K562 (cell line): Measurements from ENCODE around the gene ABCC6. TPM values are rescaled to one million over a fixed set of nuclear protein-coding genes. Genes with fewer than 3 reads are reported as not detected.

Source experiments
- BHLHE40 ChIP-seq: IDR thresholded peaks from 2 replicates; pipeline ENCODE4 v1.6.1; 2011; ENCODE audit warnings: low read length, improper control_type of control experiment
- CHCHD3 ChIP-seq: fragments of 250-450 bp; sonication (Bioruptor Pico); IDR thresholded peaks from 2 replicates; pipeline ENCODE4 v2.1.2; 2022; ENCODE audit warnings: mild to moderate bottlenecking
- DPF2 ChIP-seq: fragments of 450-650 bp; IDR thresholded peaks from 2 replicates; pipeline ENCODE4 v1.6.1; 2016
- E2F3 ChIP-seq: fragments of 250-450 bp; sonication (Bioruptor Pico); IDR thresholded peaks from 2 replicates; pipeline ENCODE4 v1.4.0; 2020; ENCODE audit warnings: mild to moderate bottlenecking
- ELF1 ChIP-seq: fragments of 200-800 bp; sonication (Bioruptor generic); IDR thresholded peaks from 2 replicates; pipeline ENCODE4 v1.6.1; 2016; ENCODE audit warnings: missing genetic modification characterization, missing compliant biosample characterization
- EP400 ChIP-seq: fragments of 450-650 bp; IDR thresholded peaks from 2 replicates; pipeline ENCODE4 v1.6.1; 2017; ENCODE audit warnings: antibody characterized with exemption, mild to moderate bottlenecking, moderate library complexity
- HSF4 ChIP-seq: fragments of 250-450 bp; sonication (Bioruptor Pico); IDR thresholded peaks from 2 replicates; pipeline ENCODE4 v2.1.2; 2022; ENCODE audit warnings: mild to moderate bottlenecking, moderate library complexity, borderline replicate concordance
- ILK ChIP-seq: fragments of 450-650 bp; IDR thresholded peaks from 2 replicates; pipeline ENCODE4 v1.6.1; 2016; ENCODE audit warnings: missing genetic modification characterization, low read depth, mild to moderate bottlenecking, missing compliant biosample characterization, moderate library complexity, borderline replicate concordance
- NFE2 ChIP-seq: IDR thresholded peaks from 2 replicates; pipeline ENCODE4 v1.6.1; 2014; ENCODE audit warnings: antibody characterized with exemption, low read depth
- PRMT5 ChIP-seq: sonication (generic); formaldehyde crosslinking; IDR thresholded peaks from 2 replicates; pipeline ENCODE4 v1.5.0; 2020; ENCODE audit warnings: missing genetic modification reagents
- RBM39 ChIP-seq: fragments of 200-400 bp; formaldehyde crosslinking; optimal IDR thresholded peaks from 2 replicates; pipeline ENCODE3; 2018; ENCODE audit warnings: low read depth, low read length
- RNF2 ChIP-seq: sonication (generic); IDR thresholded peaks from 2 replicates; pipeline ENCODE4 v1.6.1; 2016
- SRSF1 ChIP-seq: fragments of 200-400 bp; formaldehyde crosslinking; IDR thresholded peaks from 2 replicates; pipeline ENCODE4 v1.6.1; 2017; ENCODE audit warnings: mild to moderate bottlenecking, low read depth, low read length, moderate library complexity
- TCF3 ChIP-seq: sonication (generic); formaldehyde crosslinking; IDR thresholded peaks from 2 replicates; pipeline ENCODE4 v1.4.0; 2020; ENCODE audit warnings: mild to moderate bottlenecking, missing genetic modification reagents
- TCFL5 ChIP-seq: fragments of 250-450 bp; sonication (Bioruptor Pico); conservative IDR thresholded peaks from 2 replicates; pipeline ENCODE4 v1.6.1; 2021; ENCODE audit warnings: mild to moderate bottlenecking, moderate library complexity, matching md5 sums
- TRIM24 ChIP-seq, 2 experiments: fragments of 450-650 bp; IDR thresholded peaks; 2 replicates each; pipeline ENCODE4 v1.6.1; 2016
- ZNF165 ChIP-seq: fragments of 250-450 bp; sonication (Bioruptor Pico); IDR thresholded peaks from 2 replicates; pipeline ENCODE4 v1.4.0; 2020; ENCODE audit warnings: borderline replicate concordance
- ZNF41 ChIP-seq: fragments of 250-450 bp; sonication (Bioruptor Pico); conservative IDR thresholded peaks from 2 replicates; pipeline ENCODE4 v1.4.0; 2020; ENCODE audit warnings: mild to moderate bottlenecking
- ZNF79 ChIP-seq: fragments of 250-450 bp; sonication (Bioruptor Pico); IDR thresholded peaks from 2 replicates; pipeline ENCODE4 v1.4.0; 2020; ENCODE audit warnings: low read depth, mild to moderate bottlenecking, moderate library complexity
- polyA plus RNA-seq, 8 experiments: library from polyadenylated mRNA; depleted of rRNA in 4 of 8; stranded (reverse) in 5 of 8; unstranded in 3 of 8; fragments of >200 nt; fragmentation: Nextera tagmentation in 2 of 8; fragmentation: Illumina TruSeq in 1 of 8; extraction: Ambion mirVana in 2 of 8; extraction: Trizol in 1 of 8; gene quantifications; 2 replicates each; pipeline versions ENCODE4 v1.2.1 to v1.2.3, GENCODE V29; 2011 to 2014; ENCODE audit warnings: inconsistent platforms in 1 of 8, missing spikeins in 1 of 8
- total RNA-seq, 7 experiments: library from RNA; depleted of rRNA in 6 of 7; stranded (reverse); fragments of >200 nt in 6 of 7; fragmentation: Illumina TruSeq in 2 of 7; extraction: Trizol in 2 of 7; gene quantifications; 2 replicates each; pipeline versions ENCODE4 v1.2.1 to v1.2.3, GENCODE V29; 2011 to 2021; ENCODE audit warnings: low replicate concordance in 1 of 7
- TF ChIP-seq, protein P1 (sequence below), 2 experiments: fragments of 450-650 bp; IDR thresholded peaks; 2 replicates each; pipeline ENCODE4 v1.6.1; 2016; ENCODE audit warnings: mild to moderate bottlenecking in 2 of 2, borderline replicate concordance in 1 of 2, low read depth in 1 of 2, moderate library complexity in 1 of 2
- TF ChIP-seq, protein P2 (sequence below): sonication (generic); formaldehyde crosslinking; IDR thresholded peaks from 2 replicates; pipeline ENCODE4 v1.8.1; 2023; ENCODE audit warnings: mild to moderate bottlenecking, missing genetic modification reagents, moderate library complexity

The ABCC6 gene
- total and polyA plus RNA-seq, 9 of the 15 experiments (the other 6 are each of a cell fraction or from before 2014, with no cell fraction given): 0.03 to 0.46 (median 0.07) TPM; not detected in 4

DNA sequence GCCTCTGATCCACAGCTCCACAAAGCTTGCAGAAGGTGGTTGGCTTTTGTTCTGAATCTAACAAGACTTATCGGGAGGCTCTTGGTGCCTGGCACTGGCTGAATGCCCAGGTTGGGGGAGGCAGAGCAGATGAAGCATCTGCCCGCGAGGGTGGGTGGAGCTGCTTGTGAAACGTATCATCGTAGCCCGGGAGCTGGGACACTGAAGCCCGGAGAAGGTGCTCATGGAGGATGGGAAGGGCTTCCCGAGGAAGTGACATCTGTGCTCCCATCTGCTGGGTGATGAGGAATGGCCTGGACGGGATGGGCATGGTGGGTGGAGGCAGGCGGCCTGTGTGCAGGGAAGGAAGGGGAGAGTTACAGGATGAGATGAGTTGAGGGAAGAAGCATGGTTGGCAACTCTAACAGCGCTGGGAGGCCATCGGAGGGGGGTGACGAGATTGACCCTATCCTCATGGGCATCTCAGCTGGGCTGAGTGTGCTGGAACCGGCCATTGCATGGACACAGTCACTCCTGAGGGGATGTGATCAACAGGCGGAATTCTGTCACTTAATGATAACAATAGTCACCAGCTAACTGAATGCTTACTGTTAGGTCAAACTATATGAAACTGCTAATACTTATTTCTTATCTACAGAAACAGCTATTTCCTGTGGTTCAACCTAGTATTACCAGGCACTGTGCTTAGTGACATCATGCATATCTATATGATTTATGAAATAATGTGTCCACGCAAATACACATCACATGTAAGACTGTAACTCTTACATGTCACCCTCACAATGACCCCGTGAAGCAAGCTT lies 102.7 kb downstream of the ABCC6 start (continued):
- TF ChIP-seq, protein P1, sequence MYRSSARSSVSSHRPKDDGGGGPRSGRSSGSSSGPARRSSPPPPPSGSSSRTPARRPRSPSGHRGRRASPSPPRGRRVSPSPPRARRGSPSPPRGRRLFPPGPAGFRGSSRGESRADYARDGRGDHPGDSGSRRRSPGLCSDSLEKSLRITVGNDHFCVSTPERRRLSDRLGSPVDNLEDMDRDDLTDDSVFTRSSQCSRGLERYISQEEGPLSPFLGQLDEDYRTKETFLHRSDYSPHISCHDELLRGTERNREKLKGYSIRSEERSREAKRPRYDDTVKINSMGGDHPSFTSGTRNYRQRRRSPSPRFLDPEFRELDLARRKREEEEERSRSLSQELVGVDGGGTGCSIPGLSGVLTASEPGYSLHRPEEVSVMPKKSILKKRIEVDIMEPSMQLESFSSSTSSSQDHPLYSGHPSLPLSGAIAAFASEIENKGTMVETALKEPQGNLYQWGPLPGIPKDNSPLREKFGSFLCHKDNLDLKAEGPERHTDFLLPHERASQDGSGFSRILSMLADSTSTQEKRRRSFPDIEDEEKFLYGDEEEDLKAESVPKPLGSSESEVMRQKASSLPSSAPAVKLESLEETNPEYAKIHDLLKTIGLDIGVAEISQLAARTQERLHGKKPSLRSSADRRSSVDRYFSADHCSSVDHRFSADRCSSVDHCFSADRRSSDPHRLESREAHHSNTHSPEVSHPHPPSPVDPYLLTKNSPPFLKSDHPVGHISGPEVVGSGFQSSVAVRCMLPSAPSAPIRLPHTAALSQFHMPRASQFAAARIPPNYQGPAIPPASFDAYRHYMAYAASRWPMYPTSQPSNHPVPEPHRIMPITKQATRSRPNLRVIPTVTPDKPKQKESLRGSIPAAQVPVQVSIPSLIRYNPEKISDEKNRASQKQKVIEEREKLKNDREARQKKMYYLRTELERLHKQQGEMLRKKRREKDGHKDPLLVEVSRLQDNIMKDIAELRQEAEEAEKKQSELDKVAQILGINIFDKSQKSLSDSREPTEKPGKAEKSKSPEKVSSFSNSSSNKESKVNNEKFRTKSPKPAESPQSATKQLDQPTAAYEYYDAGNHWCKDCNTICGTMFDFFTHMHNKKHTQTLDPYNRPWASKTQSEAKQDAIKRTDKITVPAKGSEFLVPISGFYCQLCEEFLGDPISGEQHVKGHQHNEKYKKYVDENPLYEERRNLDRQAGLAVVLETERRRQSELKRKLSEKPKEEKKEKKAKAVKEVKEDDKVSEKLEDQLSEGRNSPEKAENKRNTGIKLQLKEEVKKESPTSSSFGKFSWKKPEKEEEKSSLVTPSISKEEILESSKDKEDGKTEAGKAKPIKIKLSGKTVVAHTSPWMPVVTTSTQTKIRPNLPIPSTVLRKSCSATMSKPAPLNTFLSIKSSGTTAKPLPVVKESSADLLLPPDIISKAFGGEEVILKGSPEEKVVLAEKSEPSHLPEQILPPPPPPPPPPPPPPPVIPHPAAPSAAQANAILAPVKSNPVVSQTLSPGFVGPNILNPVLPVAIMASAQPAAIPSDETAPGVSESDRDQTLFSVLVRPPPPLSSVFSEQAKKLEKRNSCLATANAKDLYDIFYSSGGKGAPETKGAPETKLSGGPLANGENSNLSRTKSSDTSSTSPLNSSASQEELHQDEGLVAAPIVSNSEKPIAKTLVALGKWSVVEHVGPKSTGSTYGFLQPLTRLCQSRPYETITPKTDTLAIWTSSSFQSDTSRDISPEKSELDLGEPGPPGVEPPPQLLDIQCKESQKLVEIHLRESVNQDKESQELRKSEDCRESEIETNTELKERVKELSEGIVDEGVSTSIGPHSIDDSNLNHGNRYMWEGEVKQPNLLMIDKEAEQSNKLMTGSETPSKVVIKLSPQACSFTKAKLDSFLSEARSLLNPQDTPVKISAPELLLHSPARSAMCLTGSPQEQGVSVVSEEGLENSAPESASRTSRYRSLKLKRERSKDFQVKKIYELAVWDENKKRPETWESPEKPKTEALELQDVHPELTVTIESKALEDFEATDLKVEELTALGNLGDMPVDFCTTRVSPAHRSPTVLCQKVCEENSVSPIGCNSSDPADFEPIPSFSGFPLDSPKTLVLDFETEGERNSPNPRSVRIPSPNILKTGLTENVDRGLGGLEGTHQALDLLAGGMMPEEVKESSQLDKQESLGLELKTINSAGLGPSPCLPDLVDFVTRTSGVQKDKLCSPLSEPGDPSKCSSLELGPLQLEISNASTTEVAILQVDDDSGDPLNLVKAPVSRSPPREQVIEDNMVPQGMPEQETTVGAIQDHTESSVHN (IDR thresholded peaks at IDR 0.05; ENCODE audit: borderline replicate concordance in 1 of 2, low read depth in 1 of 2): no peak
- TF ChIP-seq TCF3 (CRISPR knock-in tag) (peak; percentile 94), DPF2 (peak; percentile 81), ELF1 (tag) (no peak), BHLHE40 (peak; percentile 10; the same call in 1 of the 2 replicates), PRMT5 (CRISPR knock-in tag) (no peak), ZNF79 (CRISPR knock-in tag) (no peak), RBM39 (no peak), E2F3 (no peak), RNF2 (peak; percentile 82; the same call in 1 of the 2 replicates), NFE2 (peak; percentile 39), CHCHD3 (CRISPR knock-in tag) (no peak), ILK (no peak), ZNF165 (CRISPR knock-in tag) (no peak), TCFL5 (CRISPR knock-in tag) (no peak), HSF4 (peak; percentile 60; the same call in 1 of the 2 replicates), EP400 (peak; percentile 36; the same call in 1 of the 2 replicates), ZNF41 (CRISPR knock-in tag) (no peak), SRSF1 (no peak), TRIM24 (IDR thresholded peaks at IDR 0.05) (peak; percentile 92 to 95)
- TF ChIP-seq, protein P2, sequence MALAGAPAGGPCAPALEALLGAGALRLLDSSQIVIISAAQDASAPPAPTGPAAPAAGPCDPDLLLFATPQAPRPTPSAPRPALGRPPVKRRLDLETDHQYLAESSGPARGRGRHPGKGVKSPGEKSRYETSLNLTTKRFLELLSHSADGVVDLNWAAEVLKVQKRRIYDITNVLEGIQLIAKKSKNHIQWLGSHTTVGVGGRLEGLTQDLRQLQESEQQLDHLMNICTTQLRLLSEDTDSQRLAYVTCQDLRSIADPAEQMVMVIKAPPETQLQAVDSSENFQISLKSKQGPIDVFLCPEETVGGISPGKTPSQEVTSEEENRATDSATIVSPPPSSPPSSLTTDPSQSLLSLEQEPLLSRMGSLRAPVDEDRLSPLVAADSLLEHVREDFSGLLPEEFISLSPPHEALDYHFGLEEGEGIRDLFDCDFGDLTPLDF (CRISPR knock-in tag): no peak
